Right renal pelvis (tissue), 4 donors: Measurements from ENCODE around the gene NES. TPM values are rescaled to one million over a fixed set of nuclear protein-coding genes. Genes with fewer than 3 reads are reported as not detected.
"Not testable (repeated sequence)": the region's sequence is repeated elsewhere in the genome, so short reads cannot be mapped to it uniquely, and the experiment has no call there.

Source experiments
- DNase-seq, 4 donors: peaks; one replicate each; pipeline ENCODE4 v3.0.0-alpha.2; 2013; ENCODE audit warnings: low read depth in 4 of 4, low spot score in 3 of 4, missing footprints in 1 of 4
- polyA plus RNA-seq, 4 donors: library from polyadenylated mRNA; unstranded; fragments of 120-200 nt; gene quantifications; one replicate each; pipeline ENCODE4 v1.2.1, GENCODE V29; 2013; ENCODE audit not compliant: insufficient read length in 4 of 4

NES gene
- polyA plus RNA-seq, 4 donors: 153 to 160 (median 156) TPM

DNA sequence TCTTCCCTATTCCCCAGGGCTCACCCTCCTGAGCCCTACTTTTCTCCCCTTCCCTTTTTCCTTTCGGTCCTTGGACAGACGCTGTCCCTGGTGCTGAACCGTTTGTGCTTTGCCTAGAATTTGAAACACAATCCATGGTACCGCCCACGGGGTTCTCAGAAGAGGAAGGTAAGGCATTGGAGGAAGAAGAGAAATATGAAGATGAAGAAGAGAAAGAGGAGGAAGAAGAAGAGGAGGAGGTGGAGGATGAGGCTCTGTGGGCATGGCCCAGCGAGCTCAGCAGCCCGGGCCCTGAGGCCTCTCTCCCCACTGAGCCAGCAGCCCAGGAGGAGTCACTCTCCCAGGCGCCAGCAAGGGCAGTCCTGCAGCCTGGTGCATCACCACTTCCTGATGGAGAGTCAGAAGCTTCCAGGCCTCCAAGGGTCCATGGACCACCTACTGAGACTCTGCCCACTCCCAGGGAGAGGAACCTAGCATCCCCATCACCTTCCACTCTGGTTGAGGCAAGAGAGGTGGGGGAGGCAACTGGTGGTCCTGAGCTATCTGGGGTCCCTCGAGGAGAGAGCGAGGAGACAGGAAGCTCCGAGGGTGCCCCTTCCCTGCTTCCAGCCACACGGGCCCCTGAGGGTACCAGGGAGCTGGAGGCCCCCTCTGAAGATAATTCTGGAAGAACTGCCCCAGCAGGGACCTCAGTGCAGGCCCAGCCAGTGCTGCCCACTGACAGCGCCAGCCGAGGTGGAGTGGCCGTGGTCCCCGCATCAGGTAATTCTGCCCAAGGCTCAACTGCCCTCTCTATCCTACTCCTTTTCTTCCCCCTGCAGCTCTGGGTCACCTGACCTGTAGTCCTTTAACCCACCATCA lies 24.8 kb downstream of the NES start:
- no peak for DNase-seq

DNA sequence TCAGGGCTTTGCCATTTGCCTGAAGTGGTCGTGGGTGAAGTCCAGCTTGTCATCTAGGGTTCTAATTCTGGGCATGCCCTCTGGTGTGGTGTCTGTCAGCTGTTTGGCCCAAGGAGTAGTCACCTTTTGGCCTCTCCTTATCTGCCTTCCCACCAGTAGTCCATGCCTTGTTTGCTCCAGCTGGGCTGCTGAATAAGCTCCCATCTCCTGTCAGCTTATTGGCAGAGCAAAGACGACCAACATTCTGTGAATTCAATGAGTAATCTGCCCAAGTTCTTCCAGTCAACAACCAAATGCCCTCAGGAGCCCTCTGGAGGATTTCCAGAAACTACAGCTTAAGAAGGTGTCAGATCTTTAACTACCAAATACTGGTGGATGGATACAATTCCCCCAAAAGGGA lies 28.3 kb downstream of the NES start:
- DNase-seq: no peak

DNA sequence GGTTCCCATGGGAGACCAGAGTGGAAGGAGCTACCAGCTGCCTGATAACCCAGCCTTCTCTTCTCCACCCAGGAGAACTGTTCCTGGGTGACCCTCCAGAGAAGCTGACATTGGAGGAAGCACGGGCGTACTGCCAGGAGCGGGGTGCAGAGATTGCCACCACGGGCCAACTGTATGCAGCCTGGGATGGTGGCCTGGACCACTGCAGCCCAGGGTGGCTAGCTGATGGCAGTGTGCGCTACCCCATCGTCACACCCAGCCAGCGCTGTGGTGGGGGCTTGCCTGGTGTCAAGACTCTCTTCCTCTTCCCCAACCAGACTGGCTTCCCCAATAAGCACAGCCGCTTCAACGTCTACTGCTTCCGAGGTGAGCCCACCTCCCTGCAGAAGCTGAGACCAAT lies 28.7 kb downstream of the NES start:
- DNase-seq: no peak

DNA sequence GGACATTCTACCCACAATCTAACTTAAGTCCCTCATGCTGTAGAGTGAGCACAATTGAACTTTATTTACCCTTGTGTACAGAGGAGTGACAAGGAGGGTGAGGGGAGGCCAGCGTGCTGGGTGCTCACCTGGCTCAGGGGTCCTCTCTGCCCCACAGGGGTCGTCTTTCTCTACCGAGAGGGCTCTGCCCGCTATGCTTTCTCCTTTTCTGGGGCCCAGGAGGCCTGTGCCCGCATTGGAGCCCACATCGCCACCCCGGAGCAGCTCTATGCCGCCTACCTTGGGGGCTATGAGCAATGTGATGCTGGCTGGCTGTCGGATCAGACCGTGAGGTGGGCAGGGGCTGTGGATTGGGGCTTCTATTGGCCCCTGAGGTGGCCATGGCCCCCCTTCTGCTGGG lies 29.9 kb downstream of the NES start:
- DNase-seq: no peak

DNA sequence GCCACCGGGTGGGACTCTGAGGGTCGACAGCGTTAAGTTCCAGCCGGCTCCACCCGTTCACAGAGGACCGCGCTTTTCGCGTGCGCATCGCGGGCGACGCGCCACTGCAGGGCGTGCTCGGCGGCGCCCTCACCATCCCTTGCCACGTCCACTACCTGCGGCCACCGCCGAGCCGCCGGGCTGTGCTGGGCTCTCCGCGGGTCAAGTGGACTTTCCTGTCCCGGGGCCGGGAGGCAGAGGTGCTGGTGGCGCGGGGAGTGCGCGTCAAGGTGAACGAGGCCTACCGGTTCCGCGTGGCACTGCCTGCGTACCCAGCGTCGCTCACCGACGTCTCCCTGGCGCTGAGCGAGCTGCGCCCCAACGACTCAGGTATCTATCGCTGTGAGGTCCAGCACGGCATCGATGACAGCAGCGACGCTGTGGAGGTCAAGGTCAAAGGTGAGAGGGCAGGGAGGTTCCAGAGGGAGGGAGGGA lies 30.4 kb downstream of the NES start:
- DNase-seq: no peak

DNA sequence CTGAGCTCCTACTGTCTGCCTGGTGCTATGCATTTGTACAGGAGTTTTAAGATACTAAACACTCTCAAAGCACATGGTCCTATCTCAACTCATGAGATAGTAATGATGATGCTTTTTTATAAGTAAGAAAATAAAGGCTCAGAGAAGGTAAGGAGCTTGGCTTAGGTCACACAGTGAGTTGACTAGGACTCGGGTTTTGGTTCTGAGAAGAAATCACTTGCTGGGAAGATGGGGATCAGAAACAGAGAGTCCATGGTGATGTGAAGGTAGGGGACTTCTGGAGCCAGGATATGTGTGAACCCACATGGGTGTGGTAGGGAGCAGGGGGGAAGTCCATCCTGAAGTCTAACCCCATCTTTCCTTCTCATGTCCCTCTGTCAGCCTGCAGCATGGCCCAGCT lies 31.5 kb downstream of the NES start:
- DNase-seq: no peak

DNA sequence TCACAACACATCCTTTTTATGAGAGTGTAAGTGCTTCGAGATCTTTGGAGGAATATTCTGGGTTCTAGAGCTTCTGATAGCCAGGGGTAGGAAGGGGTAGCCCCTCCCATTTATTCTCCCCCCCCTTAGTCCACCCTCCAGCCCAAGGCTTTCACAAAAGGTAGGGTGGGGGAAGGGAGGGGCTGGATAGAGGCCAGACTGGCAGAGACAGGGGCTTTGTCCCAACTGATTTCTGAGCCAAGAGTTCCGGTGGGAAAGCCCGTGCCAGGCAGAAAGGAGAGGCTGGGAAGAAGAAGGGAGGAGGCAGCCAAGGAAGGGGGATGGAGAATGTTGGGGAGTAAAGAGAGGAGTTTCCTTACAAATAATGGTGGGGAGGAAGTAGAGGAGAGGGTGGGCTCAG lies 32.2 kb downstream of the NES start:
- no peak for DNase-seq

DNA sequence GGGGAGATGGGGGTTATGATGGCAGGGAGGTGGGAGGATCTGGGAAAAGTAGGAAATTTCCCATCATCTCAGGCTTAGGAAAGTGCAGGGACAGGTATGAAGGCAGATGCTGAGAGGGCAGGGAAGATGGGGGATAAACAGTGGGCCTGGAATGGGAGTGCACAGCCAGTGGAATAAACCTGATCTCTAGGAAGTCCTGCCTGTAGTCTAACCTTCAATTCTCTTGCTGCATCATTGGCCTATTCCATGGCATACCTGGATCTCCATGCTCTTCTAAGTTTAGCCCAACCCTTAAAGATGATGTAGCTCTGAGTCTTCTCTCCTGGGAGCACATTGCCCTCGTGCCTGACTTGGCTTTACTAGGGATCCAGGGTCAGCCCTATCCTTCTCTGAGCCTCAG lies 32.6 kb downstream of the NES start:
- no peak for DNase-seq

DNA sequence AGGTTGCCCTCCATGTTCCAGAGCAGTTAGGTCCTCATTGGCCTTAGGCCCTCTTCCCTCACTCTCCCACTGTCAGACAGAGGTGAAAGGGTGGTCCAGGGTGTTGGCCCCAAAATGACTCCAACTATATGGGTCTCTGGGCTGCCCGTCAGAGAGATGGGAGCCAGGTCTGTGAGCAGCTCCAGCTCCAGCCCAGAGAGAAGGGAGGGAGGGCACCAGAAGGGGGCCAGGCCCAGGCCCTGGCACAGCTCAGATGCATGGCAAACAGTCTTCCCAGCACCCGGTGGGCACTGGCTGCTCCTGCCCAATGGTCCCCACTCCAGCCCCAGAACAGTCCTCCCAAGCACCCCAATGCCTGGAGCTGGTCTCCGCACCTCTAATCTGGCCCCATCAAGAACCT lies 33.1 kb downstream of the NES start:
- no peak for DNase-seq

DNA sequence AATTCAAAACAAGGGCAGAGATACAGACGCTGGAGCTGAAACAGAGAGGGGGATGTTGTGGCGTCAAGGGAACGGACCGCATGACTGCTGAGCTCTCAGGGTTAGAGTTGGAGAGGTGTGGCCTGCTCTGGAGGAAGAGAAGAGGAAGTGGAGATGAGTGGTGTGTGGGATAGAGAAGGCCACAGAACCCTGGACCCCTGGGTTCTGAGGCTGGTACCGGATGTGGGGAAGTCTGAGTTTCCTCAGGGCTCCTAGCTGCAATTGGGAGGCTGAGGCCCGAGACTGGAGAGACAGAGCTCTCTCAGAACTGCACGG lies 33.5 kb downstream of the NES start:
- no peak for DNase-seq

DNA sequence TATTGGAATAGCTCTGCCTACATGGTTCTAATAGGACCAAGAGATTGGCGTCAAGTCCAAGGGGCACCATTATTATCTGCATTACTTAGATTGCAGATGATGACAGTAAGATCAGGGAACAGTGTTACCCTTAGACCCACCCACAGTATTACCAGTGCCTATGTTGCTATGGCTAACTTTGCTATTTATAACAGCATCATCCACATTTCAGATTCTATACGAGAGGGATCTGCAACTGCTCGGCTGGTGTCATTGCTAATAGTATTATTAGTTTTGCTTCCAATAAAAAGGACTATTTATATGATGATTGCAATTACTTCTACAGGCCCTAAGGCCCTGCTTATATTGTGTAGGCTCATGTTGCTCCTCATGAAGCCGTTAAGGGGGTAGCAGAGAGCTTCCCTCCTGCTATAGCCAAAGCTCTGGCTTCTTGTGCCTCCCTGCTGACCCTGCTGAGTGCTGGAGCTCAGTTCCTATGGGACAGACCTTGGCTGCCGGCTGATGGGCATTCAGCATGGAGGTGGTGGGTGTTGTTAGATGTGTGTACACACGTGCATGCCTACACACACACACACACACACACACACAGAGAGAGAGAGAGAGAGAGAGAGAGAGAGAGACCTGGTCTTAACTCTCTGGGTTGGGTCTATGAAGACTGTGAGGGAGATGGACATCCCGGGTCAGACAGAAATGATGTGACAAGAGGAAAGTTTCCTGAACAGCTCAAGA lies 34.0 kb downstream of the NES start:
- no peak for DNase-seq

DNA sequence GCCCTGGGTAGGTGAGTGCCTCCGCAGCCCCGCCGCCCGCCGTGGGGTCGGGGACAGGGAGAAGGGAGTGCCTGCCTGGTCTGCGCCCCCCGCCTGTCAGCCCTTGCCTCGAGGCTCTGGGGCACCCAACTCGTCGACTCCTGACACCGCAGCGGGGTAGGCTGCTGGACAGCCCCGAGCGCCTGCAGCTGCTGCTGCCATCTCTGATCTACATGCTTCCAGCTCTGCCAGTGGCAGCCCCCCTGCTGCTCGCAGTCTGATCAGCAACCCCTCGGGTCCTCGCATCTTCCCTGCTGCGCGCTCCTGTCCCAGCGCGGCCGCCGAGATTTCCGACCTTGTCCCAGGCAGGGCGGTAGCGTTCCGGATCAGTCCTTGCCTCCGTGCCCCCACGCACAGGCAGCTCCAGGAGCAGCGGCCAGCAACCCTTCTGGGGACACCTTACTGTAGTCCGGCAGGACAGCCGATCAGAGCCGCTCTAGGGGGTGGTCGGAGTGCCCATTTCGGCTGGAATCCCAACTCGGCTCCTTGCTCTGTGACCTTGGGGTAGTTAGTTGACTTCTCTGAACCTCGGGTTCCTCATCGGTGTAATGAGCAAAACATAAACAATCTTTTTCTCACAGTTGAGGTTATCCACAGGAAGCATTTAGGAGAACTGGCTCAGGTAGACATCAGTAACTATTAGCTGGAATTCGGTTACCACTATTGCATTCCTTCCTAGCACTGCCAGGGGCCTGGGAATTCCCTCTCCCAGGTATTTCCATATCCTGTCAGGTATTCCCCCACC lies 34.8 kb downstream of the NES start:
- no peak for DNase-seq

DNA sequence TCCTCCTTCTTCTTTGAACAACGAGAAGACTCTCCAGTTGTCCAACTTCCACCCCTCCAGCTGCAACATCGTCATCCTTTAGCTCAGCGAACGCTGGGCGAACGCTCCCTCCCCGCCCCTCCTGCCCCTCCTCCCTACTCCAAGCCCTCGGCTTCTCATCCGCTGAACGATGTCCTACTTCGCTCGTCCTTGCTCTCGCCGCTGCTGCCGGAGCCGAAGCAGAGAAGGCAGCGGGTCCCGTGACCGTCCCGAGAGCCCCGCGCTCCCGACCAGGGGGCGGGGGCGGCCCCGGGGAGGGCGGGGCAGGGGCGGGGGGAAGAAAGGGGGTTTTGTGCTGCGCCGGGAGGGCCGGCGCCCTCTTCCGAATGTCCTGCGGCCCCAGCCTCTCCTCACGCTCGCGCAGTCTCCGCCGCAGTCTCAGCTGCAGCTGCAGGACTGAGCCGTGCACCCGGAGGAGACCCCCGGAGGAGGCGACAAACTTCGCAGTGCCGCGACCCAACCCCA lies 35.4 kb downstream of the NES start, which contains the start of gene BCAN:
Gene BCAN, plus strand, starts transcription at position 357 of the 504 bp plus-strand sequence. CDS start 3,938 bp downstream, outside the sequence.
- no peak for DNase-seq

DNA sequence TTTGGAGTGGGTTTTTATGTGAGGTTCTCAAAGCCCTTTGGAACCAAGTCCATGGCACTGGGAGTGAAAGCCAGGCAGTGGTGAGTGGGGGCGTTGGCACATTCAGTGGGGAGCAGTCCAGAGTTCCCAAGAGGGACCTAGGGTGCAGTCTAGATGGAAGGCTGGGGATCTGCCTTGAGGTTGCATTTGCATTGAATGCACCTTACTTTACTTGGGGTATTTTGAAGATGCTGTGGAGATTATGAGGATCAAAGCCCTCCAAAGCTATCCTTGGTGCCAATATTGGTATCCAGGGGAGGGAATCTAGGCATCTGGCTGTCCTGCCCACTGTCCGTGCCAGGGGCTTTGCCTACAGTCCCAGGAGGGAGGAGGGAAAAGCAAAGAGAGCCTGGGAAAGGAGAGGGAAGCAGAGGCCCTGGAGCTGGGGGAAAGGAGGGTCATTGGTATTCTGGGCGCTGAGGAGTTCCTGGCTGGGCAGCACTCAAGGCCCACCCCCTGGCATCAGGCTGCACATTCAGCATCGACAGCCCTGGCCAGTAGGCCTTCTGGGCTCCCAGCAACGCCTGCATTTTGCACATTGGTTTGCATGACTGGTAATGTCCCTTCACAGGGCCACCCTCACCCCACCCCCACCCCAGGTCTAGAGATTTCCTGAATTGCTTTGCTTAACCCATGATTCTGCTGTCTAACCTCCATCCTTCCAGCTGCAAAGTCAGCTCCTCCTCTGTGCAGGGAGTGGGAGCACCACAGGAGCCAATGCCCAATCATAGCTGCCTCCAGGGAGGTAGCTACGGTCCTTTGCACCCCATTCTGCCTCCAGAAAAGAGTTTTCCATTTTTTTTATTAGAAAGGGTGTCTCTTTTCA lies 36.1 kb downstream of the NES start:
- DNase-seq: no peak

DNA sequence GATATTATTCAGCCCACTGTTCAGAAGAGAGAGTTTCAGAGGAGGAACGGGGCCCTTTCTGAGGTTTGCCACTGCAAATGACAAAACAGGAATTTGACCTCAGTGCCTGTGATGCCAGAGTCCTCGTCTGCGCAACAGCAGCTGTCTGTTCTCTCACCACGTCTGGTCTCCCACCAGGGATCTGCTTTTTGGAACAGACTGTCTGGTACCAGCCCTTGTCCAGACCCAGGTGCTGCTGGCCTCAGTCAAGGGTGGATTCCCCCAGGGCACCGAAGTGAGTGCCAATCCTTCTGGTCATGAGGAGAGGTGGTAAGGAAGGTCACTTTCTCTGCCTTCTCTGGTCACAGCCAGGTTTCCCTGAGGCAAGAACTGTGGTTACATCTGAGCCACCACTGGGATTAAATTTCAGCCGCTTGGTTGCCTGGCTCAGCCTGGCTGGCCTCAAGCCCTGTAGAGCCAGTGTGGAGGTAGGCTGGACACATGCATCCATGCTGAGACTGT lies 37.6 kb downstream of the NES start:
- no peak for DNase-seq

DNA sequence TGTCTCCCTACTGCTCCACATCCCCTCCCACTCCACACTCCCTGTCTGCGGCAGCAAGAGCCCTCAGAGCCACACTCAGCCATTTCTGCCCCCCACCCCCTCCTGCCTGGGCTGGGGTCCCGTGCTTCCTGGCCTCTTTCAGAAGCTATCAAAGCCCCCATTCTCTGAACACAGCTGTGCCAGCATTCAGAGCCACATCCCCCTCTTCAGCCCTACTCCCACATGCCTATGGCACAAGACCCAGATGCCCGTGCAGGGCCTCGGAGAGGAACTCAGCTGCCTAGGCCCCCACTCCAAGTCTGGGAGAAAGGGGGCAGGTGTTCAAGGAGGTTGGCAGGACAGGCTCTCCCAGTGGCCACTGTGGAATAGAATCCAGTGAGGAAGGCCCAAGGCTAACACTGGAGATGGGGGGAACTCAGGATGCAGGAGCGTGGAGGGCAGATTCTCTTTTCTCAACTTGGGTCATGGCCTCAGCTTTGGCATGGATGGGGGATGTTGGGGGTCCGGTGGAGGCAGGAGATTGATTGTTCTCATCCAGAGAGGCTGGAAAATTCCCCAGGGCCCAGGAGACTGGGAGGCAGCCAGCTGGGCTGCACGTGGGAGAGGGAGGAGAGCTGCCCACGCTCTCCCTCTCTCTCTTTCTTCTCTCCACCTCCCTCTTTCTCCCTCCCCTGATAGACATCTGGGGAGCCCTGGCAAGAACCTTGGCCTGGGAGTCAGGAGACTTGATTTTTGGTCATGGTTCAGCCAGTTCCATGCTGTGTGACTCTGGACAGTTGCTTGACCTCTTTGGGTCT lies 38.8 kb downstream of the NES start:
- no peak for DNase-seq

DNA sequence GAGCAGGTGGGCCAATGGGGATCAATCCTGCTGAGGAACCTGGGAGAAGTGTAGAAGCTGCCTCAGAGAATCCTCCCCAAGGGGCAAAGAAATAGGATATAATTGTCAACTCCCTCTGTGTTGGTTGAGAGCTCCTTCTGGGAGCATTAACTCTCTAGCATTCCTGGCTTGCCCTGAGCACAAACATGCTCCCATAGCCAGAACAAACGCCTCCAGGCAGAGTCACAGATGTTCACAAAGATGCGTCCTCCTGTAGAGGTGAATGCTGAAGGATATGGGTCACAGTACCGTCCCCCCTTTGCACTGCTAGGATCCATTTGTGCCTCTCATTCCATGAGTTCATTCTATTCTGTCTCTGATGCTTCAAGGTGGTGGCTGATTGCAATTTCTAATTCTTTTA lies 44.9 kb downstream of the NES start:
- no peak for DNase-seq

DNA sequence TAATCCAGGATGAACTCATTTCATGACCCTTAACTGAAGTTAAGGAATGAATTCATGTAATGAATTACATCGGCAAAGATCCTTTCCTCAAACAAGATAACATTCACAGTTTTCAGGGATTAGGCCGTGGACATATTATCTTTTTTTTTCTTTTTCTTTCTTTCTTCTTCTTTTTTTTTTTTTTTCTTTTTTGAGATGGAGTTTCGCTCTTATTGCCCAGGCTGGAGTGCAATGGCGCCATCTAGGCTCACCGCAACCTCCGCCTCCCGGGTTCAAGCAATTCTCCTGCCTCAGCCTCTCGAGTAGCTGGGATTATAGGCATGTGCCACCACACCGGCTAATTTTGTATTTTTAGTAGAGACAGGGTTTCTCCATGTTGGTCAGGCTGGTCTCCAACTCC lies 46.1 kb downstream of the NES start:
- DNase-seq: not testable (repeated sequence)

DNA sequence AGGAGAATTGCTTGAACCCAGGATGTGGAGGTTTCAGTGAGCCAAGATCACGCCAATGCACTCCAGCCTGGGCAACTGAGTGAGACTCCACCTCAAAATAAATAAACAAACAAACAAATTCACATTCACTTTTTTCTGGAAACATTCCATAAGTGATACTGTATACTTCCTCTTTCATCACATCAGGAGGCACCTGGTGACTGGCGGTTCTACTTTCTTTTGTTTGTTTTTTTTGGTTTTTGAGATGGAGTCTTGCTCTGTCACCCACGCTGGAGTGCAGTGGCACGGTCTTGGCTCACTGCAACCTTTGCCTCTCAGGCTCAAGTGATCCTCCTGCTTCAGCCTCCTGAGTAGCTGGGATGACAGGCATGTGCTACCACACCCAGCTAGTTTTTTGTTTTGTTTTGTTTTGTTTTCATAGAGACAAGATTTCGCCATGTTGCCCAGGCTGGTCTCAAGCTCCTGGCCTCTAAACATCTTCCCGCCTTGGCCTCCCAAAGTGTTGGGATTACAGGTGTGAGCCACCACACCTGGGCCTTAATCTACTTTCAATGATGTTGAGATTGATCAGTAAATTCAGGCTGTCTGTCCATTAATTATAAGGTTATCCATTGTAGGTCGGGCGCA lies 47.3 kb downstream of the NES start:
- DNase-seq: no peak
